Bone marrow (tissue), 2 donors: Measurements from ENCODE around the gene PTCH1.

Source experiments
- DNase-seq, 2 donors: peaks; one replicate each; lab custom pipeline; 2025; lab: John Stamatoyannopoulos, UW

Gene PTCH1

DNA sequence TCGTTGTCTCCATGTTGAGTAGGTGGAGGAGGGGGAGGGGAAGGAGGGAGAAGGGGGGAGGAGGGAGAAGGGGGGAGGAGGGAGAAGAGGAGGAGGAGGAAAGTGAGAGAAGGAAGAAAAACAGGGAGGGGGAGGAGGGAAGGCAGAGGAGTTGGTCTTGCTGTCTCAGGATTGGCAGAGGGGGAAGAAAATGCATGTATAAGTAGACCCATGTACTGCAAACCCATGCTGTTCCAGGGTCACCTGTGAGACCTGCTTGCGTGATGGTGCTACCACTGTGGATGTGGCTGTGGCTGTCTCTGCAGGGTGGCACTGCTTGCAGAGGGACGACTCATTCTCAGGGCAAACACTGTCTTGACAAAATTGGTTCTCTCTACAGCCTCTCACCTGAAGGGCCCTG, 76.3 kb downstream of the PTCH1 start:
- no peak for DNase-seq

- no peak for DNase-seq
Observed at GRCh38 chr9:95438561-95439357, 78.0 kb downstream of the PTCH1 start.

DNA sequence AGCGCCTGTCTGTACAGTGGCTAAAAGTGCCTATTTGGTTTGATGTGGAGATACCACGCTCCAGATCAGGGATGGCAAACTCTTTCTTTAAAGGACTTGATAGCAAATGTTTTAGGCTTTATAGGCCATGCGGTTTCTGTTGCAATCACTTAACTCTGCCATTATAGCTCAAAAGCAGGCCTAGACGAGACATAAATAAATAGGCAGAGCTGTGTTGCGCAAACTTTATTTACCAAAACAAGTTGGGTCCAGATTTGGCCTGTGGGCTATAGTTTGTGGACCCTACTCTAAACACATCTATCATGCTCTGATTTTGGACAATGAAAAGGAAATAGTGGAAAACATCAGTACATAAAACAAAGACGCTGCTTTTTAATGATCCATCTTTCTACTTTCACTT, 79.2 kb downstream of the PTCH1 start:
- DNase-seq, result no peak

DNA sequence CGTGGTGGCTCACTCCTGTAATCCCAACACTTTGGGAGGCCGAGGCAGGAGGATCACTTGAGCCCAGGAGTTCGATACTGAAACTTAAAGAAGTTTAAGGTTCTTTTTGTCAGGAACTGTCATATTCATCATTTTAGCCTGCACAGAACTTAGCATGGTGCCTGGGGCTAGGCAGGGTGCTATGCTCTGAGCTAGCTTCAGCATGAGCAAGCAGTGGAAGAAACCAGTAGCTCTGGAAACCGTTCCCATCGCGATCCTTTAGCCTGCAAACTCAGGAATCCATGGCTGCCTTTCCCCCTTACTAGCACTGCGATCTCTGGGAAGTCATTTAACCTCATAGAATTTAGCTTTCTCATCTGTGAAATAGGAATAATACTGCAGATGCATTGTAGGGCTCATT, 80.4 kb downstream of the PTCH1 start:
- no peak for DNase-seq

DNA sequence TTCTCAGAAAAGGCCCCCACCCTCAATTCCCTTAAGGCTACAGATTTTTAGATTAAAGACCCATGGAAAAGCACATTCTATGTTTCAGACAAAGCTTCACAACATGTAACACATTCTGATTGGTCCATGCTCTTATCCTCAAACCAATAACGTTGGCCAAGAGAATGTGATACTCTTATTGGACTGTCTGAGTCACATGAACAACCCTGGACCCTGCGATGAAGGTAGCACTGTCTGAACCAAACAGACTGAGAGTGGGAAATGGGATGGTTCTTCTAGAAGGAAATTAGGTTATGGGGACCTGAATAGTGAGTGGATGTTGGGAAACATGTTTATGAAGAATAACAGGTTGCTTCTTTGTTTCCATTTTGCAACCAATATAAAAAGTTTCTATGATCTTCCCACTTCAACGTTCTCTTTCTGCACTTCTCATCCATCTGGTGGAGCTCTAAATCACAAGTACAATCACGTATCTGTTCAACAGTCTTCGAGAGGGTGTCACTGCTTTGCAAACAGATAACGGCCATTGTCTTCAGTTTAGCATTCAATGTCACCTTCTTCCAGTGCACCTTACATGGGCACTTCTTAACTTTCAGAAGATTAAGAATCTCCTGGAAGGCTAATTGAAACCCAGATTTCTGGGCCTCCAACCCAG, 81.6 kb downstream of the PTCH1 start:
- no peak for DNase-seq

- no peak for DNase-seq
Observed at GRCh38 chr9:95434116-95435073, 82.4 kb downstream of the PTCH1 start.

- no peak for DNase-seq
Observed at GRCh38 chr9:95433096-95433819, 83.5 kb downstream of the PTCH1 start.

GRCh38 chr9:95431286-95431685, 85.5 kb downstream of the PTCH1 start:
- DNase-seq, result no peak

- no peak for DNase-seq
Observed at GRCh38 chr9:95429948-95430620, 86.7 kb downstream of the PTCH1 start.

- no peak for DNase-seq
Observed at GRCh38 chr9:95429096-95429495, 87.7 kb downstream of the PTCH1 start.

- no peak for DNase-seq
Observed at GRCh38 chr9:95425910-95426551, 90.7 kb downstream of the PTCH1 start.

DNA sequence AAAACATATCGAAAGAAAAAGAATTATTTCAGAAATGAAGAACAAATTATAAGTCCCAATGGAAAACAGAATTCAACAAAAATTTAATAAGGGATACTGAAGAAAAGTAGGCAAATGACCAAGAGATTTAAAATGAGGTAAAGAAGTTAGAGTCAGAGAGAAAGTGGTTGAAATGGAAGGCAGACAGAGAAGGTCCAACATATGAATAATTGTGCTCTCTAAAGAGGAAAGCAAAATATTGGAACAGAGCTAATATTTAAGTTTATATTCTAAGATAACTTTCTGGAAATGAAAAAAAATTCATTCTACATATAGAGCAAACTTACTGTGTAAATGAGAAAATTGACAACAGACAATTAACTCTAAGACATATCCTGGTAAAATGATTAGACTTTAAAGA, 94.1 kb downstream of the PTCH1 start:
- no peak for DNase-seq

- no peak for DNase-seq
Observed at GRCh38 chr9:95420518-95420917, 96.3 kb downstream of the PTCH1 start.

DNA sequence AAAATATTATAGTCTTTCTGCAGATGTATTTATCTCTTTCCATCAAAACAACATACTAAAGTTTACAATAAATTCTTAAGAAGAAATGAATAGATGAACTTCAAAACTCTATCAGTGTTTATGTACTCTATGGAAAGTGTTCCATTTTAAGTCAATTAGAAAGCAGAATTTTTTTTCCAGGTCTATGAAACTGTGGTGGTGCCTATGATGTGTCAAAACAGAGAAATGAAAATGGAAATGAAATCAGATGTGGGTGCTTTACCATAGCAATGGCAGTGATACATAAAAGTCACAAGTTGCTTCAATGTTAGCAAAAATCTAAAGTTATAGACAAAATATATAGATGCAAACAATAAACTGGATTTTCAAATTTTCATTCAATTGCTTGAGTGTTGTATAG, 97.3 kb downstream of the PTCH1 start:
- no peak for DNase-seq

DNA sequence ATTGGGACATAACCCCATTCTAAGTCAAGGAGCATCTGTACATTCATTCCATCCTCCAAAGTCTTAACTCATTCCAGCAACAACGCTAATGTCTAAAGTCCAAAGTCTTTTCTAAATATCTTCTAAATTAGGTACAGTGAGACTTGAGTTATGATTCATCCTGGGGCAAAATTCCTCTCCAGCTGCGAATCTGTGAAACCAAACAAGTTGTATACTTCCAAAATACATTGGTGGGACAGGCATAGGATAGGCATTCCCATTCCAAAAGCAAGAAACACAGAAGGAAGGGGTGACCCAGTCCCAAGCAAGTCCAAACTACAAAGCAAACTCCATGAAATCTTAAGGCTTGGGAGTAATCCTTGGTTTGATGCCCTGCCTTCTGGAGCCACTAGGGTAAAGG, 101.6 kb downstream of the PTCH1 start:
- no peak for DNase-seq

GRCh38 chr9:95413793-95414192, 103.0 kb downstream of the PTCH1 start:
- DNase-seq, result no peak

GRCh38 chr9:95411054-95411892, 105.5 kb downstream of the PTCH1 start:
- DNase-seq, result no peak

- DNase-seq, result no peak
Observed at GRCh38 chr9:95409650-95410426, 106.9 kb downstream of the PTCH1 start.

DNA sequence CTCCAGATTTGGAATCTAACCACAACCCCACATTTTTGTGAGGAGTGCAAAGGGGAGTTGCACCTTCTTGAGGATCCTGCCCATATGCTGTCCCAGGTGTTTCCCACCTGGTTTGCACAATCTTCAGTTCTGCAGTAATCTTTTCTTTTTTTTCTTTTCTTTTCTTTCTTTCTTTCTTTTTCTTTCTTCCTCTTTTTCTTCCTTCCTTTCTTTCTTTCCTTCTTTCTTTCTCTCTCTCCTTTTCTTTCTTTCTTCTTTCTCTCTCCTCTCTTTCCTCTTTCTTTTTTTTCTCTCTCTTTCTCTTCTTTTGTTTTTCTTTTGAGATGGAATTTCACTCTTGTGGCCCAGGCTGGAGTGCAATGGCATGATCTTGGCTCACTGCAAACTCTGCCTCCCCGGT, 109.2 kb downstream of the PTCH1 start:
- no peak for DNase-seq
